ENCODE data around the gene STX19. TPM values are rescaled to one million over a fixed set of nuclear protein-coding genes. Genes with fewer than 3 reads are reported as not detected.
A peak's percentile ranks its signal among the peaks of the same experiment; 100 is the strongest.
"Not testable (repeated sequence)": the region's sequence is repeated elsewhere in the genome, so short reads cannot be mapped to it uniquely, and the experiment has no call there.

The STX19 gene
- total RNA-seq, 1 donor from 2014 or later = 3.8 TPM

DNA sequence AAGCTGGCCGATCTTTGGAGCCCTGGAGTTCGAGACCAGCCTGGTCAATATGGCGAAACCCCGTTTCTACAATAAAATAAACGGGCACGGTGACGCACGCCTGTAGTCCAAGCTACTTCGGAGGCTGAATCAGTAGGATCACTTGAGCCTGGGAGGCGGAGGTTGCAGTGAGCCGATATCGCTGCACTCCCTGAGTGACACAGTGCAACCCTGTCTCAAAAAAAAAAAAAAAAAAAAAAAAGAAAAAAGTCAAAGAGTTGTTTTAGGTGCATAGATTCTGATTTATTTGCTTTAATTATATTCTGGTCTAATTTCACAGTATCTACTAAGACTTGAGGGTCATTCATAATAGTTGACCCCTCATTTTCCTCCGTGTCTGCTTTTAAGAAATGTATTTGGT is 46.7 kb downstream of the STX19 start:
- no peak overlapping the region for H3K4me3 ChIP-seq
- peaks cover 11% of the 10 kb centered on the region for H3K4me1 ChIP-seq
- no peaks in the 10 kb centered on the region for H3K27me3 ChIP-seq (ENCODE audit: low read depth)
- no peak for ATAC-seq
- intact Hi-C loops (cut with DNase I) = no loop called here
- no peak for DNase-seq
- no peaks in the 10 kb centered on the region for H3K36me3 ChIP-seq
- H3K27ac ChIP-seq = no peak overlapping the region
- H3K9me3 ChIP-seq = no peaks in the 10 kb centered on the region
- TF ChIP-seq, protein P1, sequence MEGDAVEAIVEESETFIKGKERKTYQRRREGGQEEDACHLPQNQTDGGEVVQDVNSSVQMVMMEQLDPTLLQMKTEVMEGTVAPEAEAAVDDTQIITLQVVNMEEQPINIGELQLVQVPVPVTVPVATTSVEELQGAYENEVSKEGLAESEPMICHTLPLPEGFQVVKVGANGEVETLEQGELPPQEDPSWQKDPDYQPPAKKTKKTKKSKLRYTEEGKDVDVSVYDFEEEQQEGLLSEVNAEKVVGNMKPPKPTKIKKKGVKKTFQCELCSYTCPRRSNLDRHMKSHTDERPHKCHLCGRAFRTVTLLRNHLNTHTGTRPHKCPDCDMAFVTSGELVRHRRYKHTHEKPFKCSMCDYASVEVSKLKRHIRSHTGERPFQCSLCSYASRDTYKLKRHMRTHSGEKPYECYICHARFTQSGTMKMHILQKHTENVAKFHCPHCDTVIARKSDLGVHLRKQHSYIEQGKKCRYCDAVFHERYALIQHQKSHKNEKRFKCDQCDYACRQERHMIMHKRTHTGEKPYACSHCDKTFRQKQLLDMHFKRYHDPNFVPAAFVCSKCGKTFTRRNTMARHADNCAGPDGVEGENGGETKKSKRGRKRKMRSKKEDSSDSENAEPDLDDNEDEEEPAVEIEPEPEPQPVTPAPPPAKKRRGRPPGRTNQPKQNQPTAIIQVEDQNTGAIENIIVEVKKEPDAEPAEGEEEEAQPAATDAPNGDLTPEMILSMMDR (IDR thresholded peaks at IDR 0.05) = no peak

DNA sequence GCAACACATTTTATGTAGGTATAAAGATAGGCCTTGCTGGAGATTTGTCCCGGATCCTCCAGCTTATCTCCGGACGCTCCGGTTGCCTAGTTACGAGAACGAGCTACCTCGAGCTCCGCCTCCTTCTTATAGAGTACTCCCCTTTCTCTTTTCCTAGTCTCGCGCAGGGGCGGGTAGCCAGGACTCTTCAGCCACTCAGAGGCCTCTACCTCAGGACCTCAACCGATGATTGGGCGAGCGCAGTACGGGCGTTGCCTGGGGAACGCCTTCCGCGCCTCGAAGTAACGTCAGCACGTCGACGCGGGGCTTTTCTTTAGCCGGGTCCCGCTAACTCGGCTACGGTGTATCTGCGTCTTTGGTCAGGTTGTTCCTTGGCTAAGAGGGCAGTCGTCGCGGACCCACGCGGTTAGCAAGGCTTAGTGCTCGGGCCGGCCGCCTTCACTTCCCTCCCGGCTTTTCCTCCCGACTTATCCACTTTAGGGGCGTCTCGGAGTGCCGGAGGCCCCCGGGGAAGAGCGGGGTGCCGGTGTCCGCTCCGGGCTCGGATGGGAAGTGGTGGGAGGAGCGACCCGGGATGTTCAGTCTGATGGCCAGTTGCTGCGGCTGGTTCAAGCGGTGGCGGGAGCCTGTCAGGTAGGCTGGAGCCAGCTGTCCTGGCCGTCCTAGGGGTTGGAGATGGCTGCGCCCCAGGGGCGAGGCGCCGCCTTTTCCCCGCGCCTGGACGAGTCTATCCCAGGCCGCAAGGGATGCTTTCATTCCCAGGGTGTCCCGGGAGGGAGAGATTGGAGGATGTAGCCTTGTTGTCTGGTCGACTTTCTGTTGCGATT is 48.3 kb downstream of the STX19 start, which contains the start of gene ARL13B:
TSS of gene ARL13B (plus strand) at position 306 of the 827 bp plus-strand sequence. CDS start at position 575, 269 bp downstream.
- DNase-seq (peak; percentile 99), ATAC-seq (peak; percentile 100)
- Histone ChIP-seq H3K9me3 (no peaks in the 10 kb centered on the region), H3K36me3 (no peaks in the 10 kb centered on the region), H3K27ac (peak within 1 kb of the TSS; percentile 94), H3K4me1 (peaks cover 11% of the 10 kb centered on the region), H3K27me3 (ENCODE audit: low read depth) (no peaks in the 10 kb centered on the region), H3K4me3 (peak within 1 kb of the TSS; percentile 86)
- intact Hi-C loops (cut with DNase I) = no loop called here
- TF ChIP-seq, protein P1 (IDR thresholded peaks at IDR 0.05) = no peak

DNA sequence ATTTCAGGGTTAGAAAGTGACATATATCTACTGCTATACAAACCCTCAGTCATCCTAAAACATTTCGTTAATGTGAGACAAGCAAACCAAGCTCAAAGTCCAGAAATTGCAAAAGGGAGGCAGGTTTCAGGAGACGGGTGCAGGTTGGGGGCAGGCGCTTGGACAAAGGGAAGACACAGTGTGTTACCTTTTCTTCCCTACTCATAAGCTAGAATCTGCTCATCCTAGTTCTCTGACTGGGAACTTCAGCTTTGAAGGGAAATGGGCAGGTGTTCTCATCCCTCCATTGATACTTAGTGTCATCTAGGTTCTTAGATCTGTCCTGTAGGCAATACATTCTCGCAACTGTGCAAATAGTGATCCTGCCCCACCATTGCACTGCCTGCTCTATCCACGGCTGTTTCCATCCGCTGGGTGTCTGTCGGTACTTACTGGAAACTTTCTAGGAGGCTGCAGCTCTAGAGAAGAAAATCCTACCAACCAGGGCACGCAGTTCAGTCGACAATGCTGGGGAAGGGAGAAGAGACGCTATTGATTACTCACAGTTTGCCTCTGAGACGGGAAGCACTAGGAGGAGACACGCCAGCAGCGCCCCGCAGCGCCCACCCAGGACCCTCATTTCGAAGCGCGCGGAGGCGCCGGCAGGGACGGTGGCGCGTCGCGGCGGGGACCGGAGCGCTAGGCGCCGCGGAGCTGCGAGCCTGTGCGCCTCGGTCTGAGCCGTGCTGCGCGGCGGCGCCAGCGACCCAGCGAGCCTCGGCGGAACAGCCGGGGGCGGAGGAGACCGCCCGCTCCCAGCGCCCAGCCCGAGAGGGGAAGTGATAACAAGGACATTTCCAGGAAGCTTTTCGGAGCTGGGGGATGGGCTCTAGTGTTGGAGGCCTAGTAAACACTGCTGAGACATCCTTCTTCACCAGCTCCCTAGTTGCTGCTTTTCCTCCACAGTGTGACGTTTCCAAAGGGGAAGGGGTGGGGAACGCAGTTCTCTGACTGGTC is 55.0 kb downstream of the STX19 start, which contains the start of gene PROS1:
TSS of gene PROS1 (minus strand) at position 766 of the 996 bp plus-strand sequence. CDS start at position 619, 147 bp downstream.
- Histone ChIP-seq H3K36me3 (no peaks in the 10 kb centered on the region), H3K27ac (peak within 1 kb of the TSS; percentile 90), H3K4me1 (peaks cover 13% of the 10 kb centered on the region), H3K27me3 (ENCODE audit: low read depth) (no peaks in the 10 kb centered on the region), H3K9me3 (no peaks in the 10 kb centered on the region), H3K4me3 (peak within 1 kb of the TSS; percentile 60)
- ATAC-seq = peak; percentile 97 to 98
- peak; percentile 88 for DNase-seq
- intact Hi-C loops (cut with DNase I) = no loop called here
- TF ChIP-seq, protein P1 (IDR thresholded peaks at IDR 0.05) = no peak

DNA sequence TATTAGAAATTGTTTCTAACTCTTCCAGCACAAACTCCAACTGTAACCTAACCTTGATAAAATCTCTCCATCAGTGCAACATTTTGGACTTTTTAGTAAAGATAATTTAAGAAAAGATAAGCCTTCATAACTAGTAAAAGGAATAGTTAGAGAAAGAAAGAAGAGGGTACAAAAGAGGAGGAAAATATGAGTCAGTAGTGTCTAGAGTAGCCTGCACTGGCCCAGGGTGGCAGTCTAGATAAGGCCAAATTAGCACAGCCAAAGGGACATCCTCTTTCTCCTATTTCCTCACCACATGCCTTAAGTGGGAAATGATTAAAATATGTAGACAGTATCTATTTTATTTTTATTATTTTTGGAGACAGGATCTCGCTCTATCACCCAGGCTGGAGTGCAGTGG is 58.4 kb downstream of the STX19 start:
- TF ChIP-seq, protein P1 (IDR thresholded peaks at IDR 0.05) = no peak
- DNase-seq = no peak
- Histone ChIP-seq H3K4me3 (no peak overlapping the region), H3K9me3 (no peaks in the 10 kb centered on the region), H3K4me1 (peaks cover 13% of the 10 kb centered on the region), H3K27me3 (ENCODE audit: low read depth) (no peaks in the 10 kb centered on the region), H3K36me3 (no peaks in the 10 kb centered on the region), H3K27ac (no peak overlapping the region)
- ATAC-seq = no peak
- intact Hi-C loops (cut with DNase I) = no loop called here

DNA sequence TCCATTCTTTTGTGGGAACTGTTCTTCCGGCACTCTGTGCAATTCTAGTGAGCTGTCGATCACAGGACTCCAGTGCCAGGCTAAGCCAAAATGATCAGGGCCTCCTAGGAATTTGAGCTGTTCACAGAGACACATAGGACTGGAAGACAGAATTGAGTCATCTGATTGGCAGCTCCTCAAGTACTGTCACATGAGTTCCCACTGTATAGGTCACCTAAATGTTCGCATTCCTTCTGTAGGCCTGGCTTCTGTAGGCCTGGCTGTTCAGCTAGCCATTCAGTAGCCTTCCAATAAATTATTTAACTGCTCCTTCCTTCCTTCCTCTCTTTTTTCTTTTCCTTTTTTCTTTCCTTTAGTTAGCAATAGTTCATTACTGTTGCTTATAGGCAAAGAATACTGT is 59.0 kb downstream of the STX19 start:
- Histone ChIP-seq H3K27ac (no peak overlapping the region), H3K27me3 (ENCODE audit: low read depth) (no peaks in the 10 kb centered on the region), H3K4me1 (peaks cover 12% of the 10 kb centered on the region), H3K4me3 (no peak overlapping the region), H3K9me3 (no peaks in the 10 kb centered on the region), H3K36me3 (no peaks in the 10 kb centered on the region)
- ATAC-seq (no peak), DNase-seq (no peak)
- intact Hi-C loops (cut with DNase I) = no loop called here
- TF ChIP-seq, protein P1 (IDR thresholded peaks at IDR 0.05) = no peak

DNA sequence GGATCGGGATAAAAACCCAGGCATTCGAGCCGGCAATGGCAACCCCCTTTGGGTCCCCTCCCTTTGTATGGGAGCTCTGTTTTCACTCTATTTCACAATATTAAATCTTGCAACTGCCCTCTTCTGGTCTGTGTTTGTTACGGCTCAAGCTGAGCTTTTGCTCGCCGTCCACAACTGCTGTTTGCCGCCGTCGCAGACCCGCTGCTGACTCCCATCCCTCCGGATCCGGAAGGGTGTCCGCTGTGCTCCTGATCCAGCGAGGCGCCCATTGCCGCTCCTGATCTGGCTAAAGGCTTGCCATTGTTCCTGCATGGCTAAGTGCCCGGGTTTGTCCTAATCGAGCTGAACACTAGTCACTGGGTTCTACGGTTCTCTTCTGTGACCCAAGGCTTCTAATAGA is 63.3 kb downstream of the STX19 start:
- DNase-seq; intact Hi-C loops (cut with DNase I); H3K27ac ChIP-seq; H3K4me3 ChIP-seq; H3K36me3 ChIP-seq; H3K9me3 ChIP-seq; ATAC-seq; H3K27me3 ChIP-seq (ENCODE audit: low read depth); H3K4me1 ChIP-seq: not testable (repeated sequence)
